ENCODE measurements around the gene HOXC12.

DNA sequence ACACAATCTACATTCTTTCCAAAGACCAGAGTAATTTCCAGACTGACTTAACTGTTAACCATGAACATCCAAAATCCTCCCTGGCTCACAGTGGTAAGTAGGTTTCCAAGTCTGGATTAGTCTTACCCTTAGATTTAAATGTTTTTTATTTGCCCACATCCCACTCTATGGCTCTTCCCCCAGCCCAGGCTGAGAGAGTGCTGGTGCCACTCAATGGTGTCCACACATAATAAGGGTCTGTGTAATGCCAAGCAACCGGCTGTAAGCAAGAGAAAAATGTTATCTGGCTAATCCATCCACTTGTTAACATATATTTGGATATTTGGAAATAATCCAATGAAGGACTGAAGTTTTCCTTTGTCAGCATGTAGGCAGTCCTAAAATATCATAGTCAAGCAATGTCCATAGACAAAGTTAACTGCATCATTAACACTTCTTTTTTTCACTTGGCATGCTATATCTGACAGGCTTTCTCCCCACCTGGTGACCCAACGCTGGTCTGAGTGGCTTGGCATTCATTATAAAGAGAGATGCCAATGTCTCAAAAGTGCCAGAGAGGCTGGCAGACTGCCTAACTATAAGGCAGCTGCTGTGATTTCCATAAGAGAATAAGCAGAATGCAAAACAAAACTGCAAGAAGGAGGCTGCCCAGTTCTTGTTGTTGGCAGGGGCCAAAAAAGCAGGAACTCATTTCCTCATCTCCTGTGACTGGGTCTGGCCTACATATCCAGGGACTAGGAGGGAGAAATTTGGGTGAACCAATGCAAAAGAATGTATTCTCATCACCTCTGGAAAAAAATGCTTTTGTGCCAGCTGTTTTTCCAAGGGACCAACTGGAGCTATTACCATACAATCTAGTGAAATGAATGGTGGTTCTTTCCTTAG, 29.9 kb upstream of the HOXC12 start:
- TF ChIP-seq, protein P1, sequence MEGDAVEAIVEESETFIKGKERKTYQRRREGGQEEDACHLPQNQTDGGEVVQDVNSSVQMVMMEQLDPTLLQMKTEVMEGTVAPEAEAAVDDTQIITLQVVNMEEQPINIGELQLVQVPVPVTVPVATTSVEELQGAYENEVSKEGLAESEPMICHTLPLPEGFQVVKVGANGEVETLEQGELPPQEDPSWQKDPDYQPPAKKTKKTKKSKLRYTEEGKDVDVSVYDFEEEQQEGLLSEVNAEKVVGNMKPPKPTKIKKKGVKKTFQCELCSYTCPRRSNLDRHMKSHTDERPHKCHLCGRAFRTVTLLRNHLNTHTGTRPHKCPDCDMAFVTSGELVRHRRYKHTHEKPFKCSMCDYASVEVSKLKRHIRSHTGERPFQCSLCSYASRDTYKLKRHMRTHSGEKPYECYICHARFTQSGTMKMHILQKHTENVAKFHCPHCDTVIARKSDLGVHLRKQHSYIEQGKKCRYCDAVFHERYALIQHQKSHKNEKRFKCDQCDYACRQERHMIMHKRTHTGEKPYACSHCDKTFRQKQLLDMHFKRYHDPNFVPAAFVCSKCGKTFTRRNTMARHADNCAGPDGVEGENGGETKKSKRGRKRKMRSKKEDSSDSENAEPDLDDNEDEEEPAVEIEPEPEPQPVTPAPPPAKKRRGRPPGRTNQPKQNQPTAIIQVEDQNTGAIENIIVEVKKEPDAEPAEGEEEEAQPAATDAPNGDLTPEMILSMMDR (IDR thresholded peaks at IDR 0.05): no peak
- TF ChIP-seq POLR2A (IDR thresholded peaks at IDR 0.05): no peak

Data from suprapubic skin (tissue), 3 donors.